Measurements from ENCODE around the gene MTCL3.
A peak's percentile ranks its signal among the peaks of the same experiment; 100 is the strongest.

The MTCL3 gene

GRCh38 chr6:127486934-127487333 is 32.2 kb downstream of the MTCL3 start:
- no peak for TF ChIP-seq CTCF (IDR thresholded peaks at IDR 0.05; ENCODE audit: low read depth, low read length)
- no peak for DNase-seq (ENCODE audit: low read depth in 2 of 2)

GRCh38 chr6:127484212-127484863 is 34.8 kb downstream of the MTCL3 start:
- H3K4me3 ChIP-seq (replicated peaks in 1 of 2; ENCODE audit: low read depth in 2 of 2, low read length in 2 of 2) = peak overlapping the region in 1 of 2 donors; percentile 8
- no peak for TF ChIP-seq CTCF (IDR thresholded peaks at IDR 0.05; ENCODE audit: low read depth, low read length)
- DNase-seq (ENCODE audit: low read depth in 2 of 2) = peak; percentile 37 to 80

More at GRCh38 chr6:127486934-127487333, 32.2 kb downstream of the MTCL3 start:
- no peak overlapping the region for H3K4me3 ChIP-seq (replicated peaks in 1 of 2; ENCODE audit: low read depth in 2 of 2, low read length in 2 of 2)

- TF ChIP-seq CTCF (IDR thresholded peaks at IDR 0.05; ENCODE audit: low read depth, low read length) = no peak
- no peak for DNase-seq (ENCODE audit: low read depth in 2 of 2)
- H3K4me3 ChIP-seq (replicated peaks in 1 of 2; ENCODE audit: low read depth in 2 of 2, low read length in 2 of 2) = no peak overlapping the region
These were observed 35.6 kb downstream of the MTCL3 start for GRCh38 chr6:127483399-127484055.

GRCh38 chr6:127482325-127482724 is 36.8 kb downstream of the MTCL3 start:
- no peak for DNase-seq (ENCODE audit: low read depth in 2 of 2)
- H3K4me3 ChIP-seq (replicated peaks in 1 of 2; ENCODE audit: low read depth in 2 of 2, low read length in 2 of 2) = no peak overlapping the region
- TF ChIP-seq CTCF (IDR thresholded peaks at IDR 0.05; ENCODE audit: low read depth, low read length) = no peak

GRCh38 chr6:127481628-127482027 is 37.5 kb downstream of the MTCL3 start:
- TF ChIP-seq CTCF (IDR thresholded peaks at IDR 0.05; ENCODE audit: low read depth, low read length) = no peak
- H3K4me3 ChIP-seq (replicated peaks in 1 of 2; ENCODE audit: low read depth in 2 of 2, low read length in 2 of 2) = no peak overlapping the region
- DNase-seq (ENCODE audit: low read depth in 2 of 2) = peak; percentile 48 to 62

- TF ChIP-seq CTCF (IDR thresholded peaks at IDR 0.05; ENCODE audit: low read depth, low read length) = no peak
- DNase-seq (ENCODE audit: low read depth in 2 of 2) = no peak
- H3K4me3 ChIP-seq (replicated peaks in 1 of 2; ENCODE audit: low read depth in 2 of 2, low read length in 2 of 2) = no peak overlapping the region
These were observed 38.0 kb downstream of the MTCL3 start for GRCh38 chr6:127481111-127481510.

Measured in cardiac fibroblast (primary cell).